ENCODE measurements around the gene FARS2. TPM values are rescaled to one million over a fixed set of nuclear protein-coding genes. Genes with fewer than 3 reads are reported as not detected.

The FARS2 gene
- total and polyA plus RNA-seq, 2 donors (not counting 3 experiments of a cell fraction or from before 2014, with no cell fraction given), result 20.2 to 20.5 TPM

DNA sequence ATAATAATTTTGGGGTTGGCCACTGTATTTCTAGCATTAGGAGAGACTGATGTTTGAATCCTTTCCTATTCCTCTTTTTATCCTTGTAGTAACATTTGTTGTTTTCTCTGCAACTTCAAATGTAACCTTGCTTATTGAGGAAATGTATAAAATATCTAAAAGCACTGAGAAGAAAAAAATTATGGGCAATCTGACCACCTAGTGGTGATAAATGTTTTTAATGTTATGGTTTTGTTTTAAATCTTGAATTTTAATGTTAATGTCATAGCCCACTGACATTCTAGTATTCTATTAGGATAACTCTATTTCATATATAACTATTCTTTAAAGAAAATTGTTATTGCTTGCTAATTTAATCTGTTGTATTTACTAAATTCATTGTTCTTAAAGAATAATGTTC, 134.4 kb downstream of the FARS2 start:
- Histone ChIP-seq H2AFZ (ENCODE audit: low read depth, low read length) (no peak overlapping the region), H3K9ac (replicated peaks; ENCODE audit: extremely low read depth, insufficient read depth, low read length) (no peak overlapping the region), H3K27me3 (ENCODE audit: control insufficient read depth in 2 of 2, insufficient read depth in 2 of 2, low read length in 2 of 2) (no peaks in the 10 kb centered on the region), H3K9me3 (replicated peaks; ENCODE audit: control insufficient read depth, insufficient read depth, low read length) (no peaks in the 10 kb centered on the region), H4K20me1 (replicated peaks; ENCODE audit: control insufficient read depth, extremely low read depth, insufficient read depth, low read length) (no peaks in the 10 kb centered on the region), H3K4me3 (replicated peaks in 1 of 3; ENCODE audit: insufficient read depth in 1 of 3, low read depth in 1 of 3, low read length in 3 of 3) (no peak overlapping the region), H3K4me2 (ENCODE audit: insufficient read depth, low read length) (no peak overlapping the region), H3K36me3 (ENCODE audit: control insufficient read depth in 2 of 2, extremely low read depth in 1 of 2, insufficient read depth in 2 of 2, low read length in 2 of 2) (no peaks in the 10 kb centered on the region), H3K79me2 (ENCODE audit: control insufficient read depth, insufficient read depth, low read length) (no peaks in the 10 kb centered on the region), H3K4me1 (ENCODE audit: control insufficient read depth, extremely low read depth, insufficient read depth, low read length) (no peaks in the 10 kb centered on the region), H3K27ac (ENCODE audit: insufficient read depth, low read depth, low read length) (no peak overlapping the region), H3K9me1 (replicated peaks; ENCODE audit: control insufficient read depth, extremely low read depth, insufficient read depth, low read length) (no peaks in the 10 kb centered on the region)
- no TSS peak for BruUV-seq (replicated peaks)
- ChIA-PET POLR2A (no interaction called here), CTCF (interaction anchor here (1.0 to 3.1 kb wide), 4 partner anchors 14 to 252 kb away, joined by 3 to 27 read pairs (median 6); no protein-coding TSS in a partner anchor)
- no peak for FAIRE-seq
- DNase-seq (ENCODE audit: low read depth, low spot score), result no peak
- TF ChIP-seq JUN (IDR thresholded peaks at IDR 0.05; ENCODE audit: borderline replicate concordance, insufficient read depth, insufficient read length, low read depth), result no peak
- TF ChIP-seq, protein P1, sequence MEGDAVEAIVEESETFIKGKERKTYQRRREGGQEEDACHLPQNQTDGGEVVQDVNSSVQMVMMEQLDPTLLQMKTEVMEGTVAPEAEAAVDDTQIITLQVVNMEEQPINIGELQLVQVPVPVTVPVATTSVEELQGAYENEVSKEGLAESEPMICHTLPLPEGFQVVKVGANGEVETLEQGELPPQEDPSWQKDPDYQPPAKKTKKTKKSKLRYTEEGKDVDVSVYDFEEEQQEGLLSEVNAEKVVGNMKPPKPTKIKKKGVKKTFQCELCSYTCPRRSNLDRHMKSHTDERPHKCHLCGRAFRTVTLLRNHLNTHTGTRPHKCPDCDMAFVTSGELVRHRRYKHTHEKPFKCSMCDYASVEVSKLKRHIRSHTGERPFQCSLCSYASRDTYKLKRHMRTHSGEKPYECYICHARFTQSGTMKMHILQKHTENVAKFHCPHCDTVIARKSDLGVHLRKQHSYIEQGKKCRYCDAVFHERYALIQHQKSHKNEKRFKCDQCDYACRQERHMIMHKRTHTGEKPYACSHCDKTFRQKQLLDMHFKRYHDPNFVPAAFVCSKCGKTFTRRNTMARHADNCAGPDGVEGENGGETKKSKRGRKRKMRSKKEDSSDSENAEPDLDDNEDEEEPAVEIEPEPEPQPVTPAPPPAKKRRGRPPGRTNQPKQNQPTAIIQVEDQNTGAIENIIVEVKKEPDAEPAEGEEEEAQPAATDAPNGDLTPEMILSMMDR (IDR thresholded peaks at IDR 0.05; ENCODE audit: extremely low read depth in 1 of 2, insufficient read depth in 1 of 2, low read depth in 1 of 2, low read length in 2 of 2), result no peak
- TF ChIP-seq FOS (IDR thresholded peaks at IDR 0.05; ENCODE audit: borderline replicate concordance, insufficient read depth, low read length), result no peak
- no peak for TF ChIP-seq MYC (IDR thresholded peaks at IDR 0.05; ENCODE audit: low read depth, low read length)
- TF ChIP-seq POLR2AphosphoS5 (IDR thresholded peaks at IDR 0.05; ENCODE audit: insufficient read depth, low read depth, low read length), result no peak
- TF ChIP-seq, protein P2, sequence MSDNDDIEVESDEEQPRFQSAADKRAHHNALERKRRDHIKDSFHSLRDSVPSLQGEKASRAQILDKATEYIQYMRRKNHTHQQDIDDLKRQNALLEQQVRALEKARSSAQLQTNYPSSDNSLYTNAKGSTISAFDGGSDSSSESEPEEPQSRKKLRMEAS (IDR thresholded peaks at IDR 0.05; ENCODE audit: insufficient read depth, insufficient read length), result no peak
- no peak for TF ChIP-seq POLR2A (IDR thresholded peaks at IDR 0.05; ENCODE audit: low read depth, low read length)
- TF ChIP-seq GATA2 (IDR thresholded peaks at IDR 0.05; ENCODE audit: insufficient read depth, insufficient read length, low read depth, low read length), result no peak
- TF ChIP-seq EZH2 (IDR thresholded peaks at IDR 0.05; ENCODE audit: borderline replicate concordance, low read depth, low read length, severe bottlenecking), result no peak
- dilution Hi-C loops (cut with MboI; ENCODE audit: extremely low pct_ligation_motif_present, low sequenced_read_pairs), result no loop called here
- intact Hi-C loops (cut with micrococcal nuclease), result no loop called here
